Mesenteric fat pad (tissue), 1 donor: ENCODE data around the gene PARP8. TPM values are rescaled to one million over a fixed set of nuclear protein-coding genes. Genes with fewer than 3 reads are reported as not detected.

Experiments used
- total RNA-seq: library from RNA; stranded (reverse); fragmentation: NEBNext Ultra II Directional; extraction: Animal tissue kit (Norgen Biotek cat#: 25700); gene quantifications from one replicate; pipeline ENCODE4 v1.2.1, GENCODE V29; 2021
- donor health status: DM: yes; HTN: yes; CAD: no.

The PARP8 gene
- total RNA-seq, 1 donor from 2014 or later = 28.0 TPM

Other genes with a start within 250 kb of the PARP8 start
- 49.1 TPM for gene EMB, start 225.3 kb upstream of the PARP8 start, total RNA-seq